Measurements from ENCODE around the gene LRRFIP2. TPM values are rescaled to one million over a fixed set of nuclear protein-coding genes. Genes with fewer than 3 reads are reported as not detected.

Gene LRRFIP2
- total and polyA plus RNA-seq, 2 donors (not counting 1 experiment from before 2014, with no cell fraction given), result 83.7 to 149 TPM

DNA sequence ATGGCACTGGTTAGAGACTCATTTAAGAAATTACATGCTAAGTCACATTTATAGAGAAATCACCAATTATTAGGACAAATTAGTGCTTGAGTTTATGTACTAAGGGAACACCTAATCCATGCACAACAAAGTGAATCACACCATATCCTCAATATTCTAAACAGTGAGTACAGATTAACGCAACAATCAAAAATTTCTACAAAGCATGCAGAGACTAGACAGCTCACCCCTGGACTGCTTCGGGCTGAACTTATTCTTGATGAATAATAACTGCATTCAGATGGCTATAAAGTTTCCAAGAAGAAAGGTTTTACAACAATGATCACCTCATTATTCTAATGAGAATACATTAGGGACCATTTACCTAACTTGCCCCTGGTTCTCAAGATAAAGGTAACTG is 66.5 kb downstream of the LRRFIP2 start:
- H3K9me3 ChIP-seq (ENCODE audit: control insufficient read depth, insufficient read depth, low read depth, low read length), result no peaks in the 10 kb centered on the region
- H3K9ac ChIP-seq (ENCODE audit: insufficient read depth, low read length), result no peak overlapping the region
- H3K4me2 ChIP-seq (ENCODE audit: extremely low read depth, insufficient read depth, low read length), result no peak overlapping the region
- no peak overlapping the region for H3K27ac ChIP-seq (ENCODE audit: insufficient read depth, low read length)
- H3K79me2 ChIP-seq (ENCODE audit: control insufficient read depth, insufficient read depth, low read length), result peaks cover 8% of the 10 kb centered on the region
- H4K20me1 ChIP-seq (ENCODE audit: control insufficient read depth, extremely low read depth, insufficient read depth, low read length), result no peaks in the 10 kb centered on the region
- H3K27me3 ChIP-seq (ENCODE audit: control insufficient read depth, insufficient read depth, low read length), result no peaks in the 10 kb centered on the region
- no peak overlapping the region for H3K4me3 ChIP-seq (replicated peaks in 1 of 4; ENCODE audit: control extremely low read depth in 1 of 4, insufficient read depth in 1 of 4, low read depth in 3 of 4, low read length in 4 of 4)
- peaks cover 3% of the 10 kb centered on the region for H3K4me1 ChIP-seq (ENCODE audit: control insufficient read depth, extremely low read depth, insufficient read depth, low read length)
- DNase-seq (ENCODE audit: low read depth in 2 of 2), result no peak
- no peak for TF ChIP-seq EZH2 (IDR thresholded peaks at IDR 0.05; ENCODE audit: low read length, missing control alignments)
- TF ChIP-seq CTCF (conservative IDR thresholded peaks at IDR 0.05 in 1 of 2, IDR thresholded peaks at IDR 0.05 in 1 of 2; ENCODE audit: low read depth in 1 of 2, low read length in 2 of 2), result no peak
- no peak overlapping the region for H2AFZ ChIP-seq (ENCODE audit: low read length)
- H3K36me3 ChIP-seq (ENCODE audit: control insufficient read depth, insufficient read depth, low read length), result no peaks in the 10 kb centered on the region

DNA sequence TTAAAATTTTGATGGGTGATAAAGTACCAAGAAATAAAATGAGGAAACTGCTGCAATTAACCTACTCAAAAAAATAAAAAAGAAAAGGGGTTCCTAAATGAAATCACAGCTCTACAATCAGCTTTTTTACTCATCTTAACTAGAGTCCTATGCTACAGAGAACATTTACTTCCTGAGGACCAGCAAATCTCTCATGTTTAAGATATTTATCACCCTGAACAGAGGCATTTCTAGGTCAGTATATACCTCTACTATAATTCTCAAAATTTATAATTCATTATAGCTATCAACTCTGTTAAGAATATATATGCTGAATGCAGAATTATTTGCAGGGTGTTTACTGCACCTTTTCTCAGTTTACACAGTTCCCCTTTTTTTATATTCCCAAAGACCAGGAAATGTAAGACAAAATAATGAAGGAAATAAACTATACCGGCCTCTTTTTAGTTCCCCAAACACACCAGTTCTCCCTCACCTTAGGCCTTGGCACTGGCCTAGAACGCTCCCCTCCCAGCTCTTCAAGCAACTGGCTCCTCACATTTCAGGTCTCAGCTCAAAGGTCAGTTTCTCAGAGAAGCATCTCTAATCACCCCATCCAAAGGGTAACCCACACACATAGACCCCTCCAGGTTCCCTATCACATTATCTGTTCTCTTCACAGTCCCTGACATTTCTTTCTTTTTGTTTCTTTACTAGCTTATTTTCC is 71.1 kb downstream of the LRRFIP2 start:
- Histone ChIP-seq H4K20me1 (ENCODE audit: control insufficient read depth, extremely low read depth, insufficient read depth, low read length) (no peaks in the 10 kb centered on the region), H3K27ac (ENCODE audit: insufficient read depth, low read length) (no peak overlapping the region), H3K9ac (ENCODE audit: insufficient read depth, low read length) (no peak overlapping the region), H3K4me2 (ENCODE audit: extremely low read depth, insufficient read depth, low read length) (no peak overlapping the region), H3K4me1 (ENCODE audit: control insufficient read depth, extremely low read depth, insufficient read depth, low read length) (no peaks in the 10 kb centered on the region), H2AFZ (ENCODE audit: low read length) (no peak overlapping the region), H3K4me3 (replicated peaks in 1 of 4; ENCODE audit: control extremely low read depth in 1 of 4, insufficient read depth in 1 of 4, low read depth in 3 of 4, low read length in 4 of 4) (no peak overlapping the region), H3K79me2 (ENCODE audit: control insufficient read depth, insufficient read depth, low read length) (peaks cover 8% of the 10 kb centered on the region), H3K36me3 (ENCODE audit: control insufficient read depth, insufficient read depth, low read length) (no peaks in the 10 kb centered on the region), H3K9me3 (ENCODE audit: control insufficient read depth, insufficient read depth, low read depth, low read length) (no peaks in the 10 kb centered on the region), H3K27me3 (ENCODE audit: control insufficient read depth, insufficient read depth, low read length) (no peaks in the 10 kb centered on the region)
- DNase-seq (ENCODE audit: low read depth in 2 of 2), result no peak
- TF ChIP-seq CTCF (conservative IDR thresholded peaks at IDR 0.05 in 1 of 2, IDR thresholded peaks at IDR 0.05 in 1 of 2; ENCODE audit: low read depth in 1 of 2, low read length in 2 of 2), result no peak
- no peak for TF ChIP-seq EZH2 (IDR thresholded peaks at IDR 0.05; ENCODE audit: low read length, missing control alignments)

GRCh38 chr3:37100411-37100810 is 74.0 kb downstream of the LRRFIP2 start:
- Histone ChIP-seq H3K9me3 (ENCODE audit: control insufficient read depth, insufficient read depth, low read depth, low read length) (no peaks in the 10 kb centered on the region), H3K79me2 (ENCODE audit: control insufficient read depth, insufficient read depth, low read length) (peaks cover 6% of the 10 kb centered on the region), H4K20me1 (ENCODE audit: control insufficient read depth, extremely low read depth, insufficient read depth, low read length) (no peaks in the 10 kb centered on the region), H3K27ac (ENCODE audit: insufficient read depth, low read length) (no peak overlapping the region), H3K4me1 (ENCODE audit: control insufficient read depth, extremely low read depth, insufficient read depth, low read length) (peaks cover 5% of the 10 kb centered on the region), H3K4me2 (ENCODE audit: extremely low read depth, insufficient read depth, low read length) (no peak overlapping the region), H3K4me3 (replicated peaks in 1 of 4; ENCODE audit: control extremely low read depth in 1 of 4, insufficient read depth in 1 of 4, low read depth in 3 of 4, low read length in 4 of 4) (no peak overlapping the region), H3K9ac (ENCODE audit: insufficient read depth, low read length) (no peak overlapping the region), H3K36me3 (ENCODE audit: control insufficient read depth, insufficient read depth, low read length) (no peaks in the 10 kb centered on the region), H3K27me3 (ENCODE audit: control insufficient read depth, insufficient read depth, low read length) (no peaks in the 10 kb centered on the region), H2AFZ (ENCODE audit: low read length) (no peak overlapping the region)
- TF ChIP-seq EZH2 (IDR thresholded peaks at IDR 0.05; ENCODE audit: low read length, missing control alignments) (no peak), CTCF (conservative IDR thresholded peaks at IDR 0.05 in 1 of 2, IDR thresholded peaks at IDR 0.05 in 1 of 2; ENCODE audit: low read depth in 1 of 2, low read length in 2 of 2) (no peak)
- no peak for DNase-seq (ENCODE audit: low read depth in 2 of 2)

Measured in fibroblast of lung (primary cell).